BE2C (cell line): ENCODE results near the gene COL15A1.

Source experiments
- DNase-seq: peaks from one replicate; pipeline ENCODE4 v3.0.0-alpha.2; 2020
- H3K27me3 ChIP-seq: fragments of 250-450 bp; sonication (Bioruptor Pico); 2 replicates; pipeline ENCODE4 v1.5.1; 2020; ENCODE audit warnings: mild to moderate bottlenecking
- H3K36me3 ChIP-seq: fragments of 250-450 bp; sonication (Bioruptor Pico); 2 replicates; pipeline ENCODE4 v1.5.1; 2020; ENCODE audit warnings: mild to moderate bottlenecking
- H3K4me1 ChIP-seq: fragments of 250-450 bp; sonication (Bioruptor Pico); 2 replicates; pipeline ENCODE4 v1.5.1; 2020
- H3K4me3 ChIP-seq: 2 replicates; pipeline ENCODE4 v1.5.1; 2011; ENCODE audit warnings: low read depth, low read length
- H3K9me3 ChIP-seq: fragments of 250-450 bp; sonication (Bioruptor Pico); 2 replicates; pipeline ENCODE4 v1.5.1; 2020
- CTCF ChIP-seq: IDR thresholded peaks from 2 replicates; pipeline ENCODE4 v1.5.1; 2012; ENCODE audit warnings: mild to moderate bottlenecking, low read depth, low read length

The COL15A1 gene

GRCh38 chr9:99076483-99077171 lies 132.9 kb downstream of the COL15A1 start:
- Histone ChIP-seq H3K4me1 (no peaks in the 10 kb centered on the region), H3K9me3 (no peaks in the 10 kb centered on the region), H3K36me3 (no peaks in the 10 kb centered on the region), H3K4me3 (no peak overlapping the region), H3K27me3 (peaks cover 5% of the 10 kb centered on the region)
- no peak for DNase-seq
- no peak for TF ChIP-seq CTCF

- no peak for DNase-seq
- Histone ChIP-seq H3K27me3 (peaks cover 10% of the 10 kb centered on the region), H3K4me3 (no peak overlapping the region), H3K9me3 (no peaks in the 10 kb centered on the region), H3K36me3 (no peaks in the 10 kb centered on the region), H3K4me1 (no peaks in the 10 kb centered on the region)
- no peak for TF ChIP-seq CTCF
Measured at GRCh38 chr9:99078717-99079116, 135.0 kb downstream of the COL15A1 start.

GRCh38 chr9:99079542-99079941 lies 135.8 kb downstream of the COL15A1 start:
- Histone ChIP-seq H3K27me3 (peaks cover 10% of the 10 kb centered on the region), H3K9me3 (no peaks in the 10 kb centered on the region), H3K4me1 (no peaks in the 10 kb centered on the region), H3K4me3 (no peak overlapping the region), H3K36me3 (no peaks in the 10 kb centered on the region)
- DNase-seq, result no peak
- no peak for TF ChIP-seq CTCF

GRCh38 chr9:99083051-99083450 lies 139.3 kb downstream of the COL15A1 start:
- Histone ChIP-seq H3K27me3 (peaks cover 13% of the 10 kb centered on the region; the same call in 1 of the 2 replicates), H3K4me1 (no peaks in the 10 kb centered on the region)
- TF ChIP-seq CTCF, result no peak

GRCh38 chr9:99085949-99086948 lies 142.5 kb downstream of the COL15A1 start:
- H3K9me3 ChIP-seq, result no peaks in the 10 kb centered on the region
- no peak for TF ChIP-seq CTCF
- H3K4me3 ChIP-seq, result no peak overlapping the region
- peaks cover 9% of the 10 kb centered on the region; the same call in 1 of the 2 replicates for H3K27me3 ChIP-seq
- no peaks in the 10 kb centered on the region for H3K4me1 ChIP-seq
- DNase-seq, result no peak
- H3K36me3 ChIP-seq, result no peaks in the 10 kb centered on the region

More at GRCh38 chr9:99083051-99083450, 139.3 kb downstream of the COL15A1 start:
- no peak for DNase-seq
- Histone ChIP-seq H3K4me3 (no peak overlapping the region), H3K9me3 (no peaks in the 10 kb centered on the region), H3K36me3 (no peaks in the 10 kb centered on the region)

GRCh38 chr9:99087462-99087861 lies 143.8 kb downstream of the COL15A1 start:
- TF ChIP-seq CTCF, result no peak
- Histone ChIP-seq H3K4me1 (no peaks in the 10 kb centered on the region), H3K9me3 (no peaks in the 10 kb centered on the region; the same call in 1 of the 2 replicates), H3K4me3 (no peak overlapping the region), H3K27me3 (peaks cover 4% of the 10 kb centered on the region; the same call in 1 of the 2 replicates), H3K36me3 (no peaks in the 10 kb centered on the region)
- no peak for DNase-seq
